T-helper 9 cell (primary cell): Measurements from ENCODE around the gene PRIM1.
"Not testable (repeated sequence)": the region's sequence is repeated elsewhere in the genome, so short reads cannot be mapped to it uniquely, and the experiment has no call there.

Experiments
- DNase-seq: peaks from one replicate; pipeline ENCODE4 v3.0.0-alpha.2; 2020
- total RNA-seq, 2 donors: gene quantifications; one replicate each; lab custom pipeline; 2026; lab: John Stamatoyannopoulos, UW

Gene PRIM1
- 8.7 to 15.9 reads per million in 2 donors for total RNA-seq

DNA sequence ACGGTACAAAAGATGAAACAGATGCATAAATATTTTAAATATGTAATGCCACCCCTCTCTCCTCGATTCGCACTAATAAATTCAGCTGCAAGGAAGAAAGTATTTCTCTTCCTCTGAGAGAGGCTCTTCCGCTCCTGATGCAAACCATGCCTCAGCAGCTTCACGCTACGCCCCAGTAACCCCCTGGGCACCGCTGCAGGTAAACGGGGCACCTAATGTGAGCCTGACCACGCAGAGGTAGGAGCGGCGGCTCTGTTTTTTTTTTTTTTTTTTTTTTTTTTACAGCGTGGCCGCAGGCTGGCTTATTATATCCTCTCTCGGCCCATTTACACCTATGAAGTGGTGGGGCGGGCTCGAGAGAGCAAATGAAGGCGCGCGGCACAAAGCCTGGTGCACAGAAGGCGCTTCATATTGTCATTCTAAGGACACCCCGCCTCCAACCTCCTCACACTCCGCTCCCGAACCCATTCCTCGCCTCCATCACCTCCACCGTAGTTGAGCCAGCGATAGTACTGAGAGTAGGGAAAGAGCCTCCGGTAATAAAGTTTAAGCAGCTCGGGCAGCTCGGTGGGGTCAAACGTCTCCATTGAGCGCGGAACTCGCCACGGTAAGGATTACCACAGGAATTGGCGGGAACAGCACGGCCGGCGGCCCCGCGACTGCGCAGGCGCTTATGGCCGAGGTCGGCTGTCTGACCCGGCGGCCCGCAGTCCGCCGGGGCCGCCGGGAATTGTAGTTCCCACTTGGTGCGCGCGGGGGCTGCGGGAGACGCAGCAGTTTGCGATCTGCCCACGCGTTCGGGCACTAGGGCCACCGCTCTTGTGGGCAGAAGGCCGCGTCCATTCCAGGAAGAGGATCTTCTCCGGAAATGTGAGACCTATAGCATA, at the start of gene PRIM1:
Gene PRIM1 (minus strand): TSS at position 612 of the 887 bp plus-strand sequence. CDS start 25 bp downstream, at position 587.
- peak; percentile 77 for DNase-seq

DNA sequence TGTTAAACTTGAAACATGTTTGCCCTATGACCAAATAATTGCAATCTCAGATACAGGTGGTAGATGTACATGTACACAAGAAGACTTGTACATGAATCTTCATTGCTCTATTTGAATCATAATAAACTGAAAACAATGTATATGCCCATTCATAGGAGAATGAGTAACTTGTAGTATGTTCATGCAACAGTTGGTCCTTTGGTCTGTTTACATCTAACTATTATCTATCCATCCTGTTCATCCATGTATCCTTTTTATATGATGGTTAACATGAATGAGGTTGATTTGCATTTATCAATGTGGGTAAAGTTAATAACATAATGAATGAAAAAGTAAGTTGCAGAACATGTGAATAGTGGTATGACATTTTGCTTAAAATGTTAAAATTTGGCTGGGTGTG, 48.1 kb upstream of the PRIM1 start:
- DNase-seq, result no peak

GRCh38 chr12:56799345-56799744, 47.2 kb upstream of the PRIM1 start:
- not testable (repeated sequence) for DNase-seq

- DNase-seq, result not testable (repeated sequence)
Observed at GRCh38 chr12:56795791-56796190, 43.7 kb upstream of the PRIM1 start.

DNA sequence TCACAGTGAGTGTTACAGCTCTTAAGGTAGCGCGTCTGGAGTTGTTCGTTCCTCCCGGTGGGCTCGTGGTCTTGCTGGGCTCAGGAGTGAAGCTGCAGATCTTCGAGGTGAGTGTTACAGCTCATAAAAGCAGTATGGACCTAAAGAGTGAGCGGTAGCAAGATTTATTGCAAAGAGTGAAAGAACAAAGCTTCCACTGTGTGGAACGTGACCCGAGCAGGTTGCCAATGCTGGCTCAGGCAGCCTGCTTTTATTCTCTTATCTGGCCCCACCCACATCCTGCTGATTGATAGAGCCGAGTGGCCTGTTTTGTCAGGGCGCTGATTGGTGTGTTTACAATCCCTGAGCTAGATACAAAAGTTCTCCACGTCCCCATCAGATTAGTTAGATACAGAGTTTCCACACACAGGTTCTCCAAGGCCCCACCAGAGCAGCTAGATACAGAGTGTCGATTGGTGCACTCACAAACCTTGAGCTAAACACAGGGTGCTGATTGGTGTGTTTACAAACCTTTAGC, 43.0 kb upstream of the PRIM1 start:
- DNase-seq, result not testable (repeated sequence)

GRCh38 chr12:56793124-56793523, 41.0 kb upstream of the PRIM1 start:
- not testable (repeated sequence) for DNase-seq

DNA sequence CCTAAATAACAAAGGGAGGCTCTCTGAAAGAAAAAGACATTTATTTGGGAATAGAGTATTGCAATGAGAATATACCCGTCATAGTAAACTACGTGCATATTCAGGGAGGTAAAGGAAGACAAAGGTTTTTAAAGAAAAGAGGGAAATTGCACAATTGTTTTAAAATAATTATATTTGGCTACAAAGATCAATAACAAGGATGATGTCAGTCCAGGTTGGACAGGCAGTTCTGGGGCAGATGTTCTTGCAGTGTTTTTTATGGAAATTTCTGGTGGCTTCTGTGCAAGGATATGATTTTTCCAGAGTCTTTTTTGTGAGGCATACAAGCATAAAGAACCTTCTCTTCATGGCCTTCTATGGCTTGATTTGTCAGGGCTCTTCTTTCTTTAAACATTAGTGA, 40.6 kb upstream of the PRIM1 start:
- DNase-seq, result no peak

DNA sequence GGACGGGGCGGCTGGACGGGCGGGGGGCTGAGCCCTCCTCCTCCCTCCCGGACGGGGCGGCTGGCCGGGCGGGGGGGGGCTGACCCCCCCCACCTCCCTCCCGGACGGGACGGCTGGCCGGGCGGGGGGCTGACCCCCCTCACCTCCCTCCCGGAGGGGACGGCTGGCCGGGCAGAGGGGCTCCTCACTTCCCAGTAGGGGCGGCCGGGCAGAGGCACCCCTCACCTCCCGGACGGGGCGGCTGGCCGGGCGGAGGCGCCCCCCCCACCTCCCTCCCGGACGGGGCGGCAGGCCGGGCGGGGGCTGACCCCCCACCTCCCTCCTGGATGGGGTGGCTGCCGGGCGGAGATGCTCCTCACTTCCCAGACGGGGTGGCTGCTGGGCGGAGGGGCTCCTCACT, 37.3 kb upstream of the PRIM1 start:
- DNase-seq, result not testable (repeated sequence)

GRCh38 chr12:56787498-56787897, 35.4 kb upstream of the PRIM1 start:
- no peak for DNase-seq

- DNase-seq, result no peak
Observed at GRCh38 chr12:56785874-56786273, 33.8 kb upstream of the PRIM1 start.

DNA sequence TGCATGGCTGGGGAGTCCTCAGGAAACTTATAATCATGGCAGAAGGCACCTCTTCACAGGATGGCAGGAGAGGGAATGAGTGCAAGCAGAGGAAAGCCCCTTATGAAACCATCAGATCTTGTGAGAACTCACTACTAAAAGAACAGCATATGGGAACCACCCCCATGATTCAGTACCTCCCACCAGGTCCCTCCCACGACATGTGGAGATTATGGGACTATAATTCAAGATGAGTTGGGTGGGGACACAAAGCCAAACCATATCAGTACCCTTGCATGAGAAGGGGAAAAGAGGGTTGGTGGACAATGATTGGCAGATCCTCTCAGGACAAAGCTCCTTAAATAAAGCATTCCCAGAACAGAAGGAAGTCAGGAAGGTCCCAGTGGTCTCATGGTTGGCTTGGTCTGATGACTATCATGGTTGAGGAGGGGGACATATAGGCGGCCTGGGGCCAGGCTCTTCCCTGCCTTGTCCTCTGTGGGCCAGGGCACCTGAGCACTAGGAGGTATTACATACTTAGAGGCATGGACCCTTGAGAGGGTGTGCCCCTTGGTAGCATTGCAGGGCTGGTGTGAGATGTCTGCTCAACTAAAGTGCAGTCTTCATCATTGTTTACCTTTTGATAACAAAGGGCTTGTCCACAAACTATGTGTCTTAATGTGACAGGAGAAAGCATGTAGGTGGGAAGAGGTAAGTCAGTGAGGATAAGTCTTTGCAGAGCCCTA, 33.2 kb upstream of the PRIM1 start:
- no peak for DNase-seq

DNA sequence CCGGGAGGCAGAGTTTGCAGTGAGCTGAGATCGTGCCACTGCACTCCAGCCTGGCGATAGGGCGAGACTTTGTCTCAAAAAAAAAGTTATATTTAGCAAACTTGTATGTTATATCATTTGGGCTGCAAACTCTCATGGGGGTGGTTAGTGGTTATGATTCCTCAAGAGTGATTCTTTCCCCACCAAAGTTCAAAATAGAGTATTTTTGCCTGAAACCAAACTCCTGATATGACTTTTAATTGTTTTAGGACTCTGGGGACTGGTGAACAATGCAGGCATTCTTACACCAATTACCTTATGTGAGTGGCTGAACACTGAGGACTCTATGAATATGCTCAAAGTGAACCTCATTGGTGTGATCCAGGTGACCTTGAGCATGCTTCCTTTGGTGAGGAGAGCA, 29.6 kb upstream of the PRIM1 start:
- DNase-seq, result no peak

DNA sequence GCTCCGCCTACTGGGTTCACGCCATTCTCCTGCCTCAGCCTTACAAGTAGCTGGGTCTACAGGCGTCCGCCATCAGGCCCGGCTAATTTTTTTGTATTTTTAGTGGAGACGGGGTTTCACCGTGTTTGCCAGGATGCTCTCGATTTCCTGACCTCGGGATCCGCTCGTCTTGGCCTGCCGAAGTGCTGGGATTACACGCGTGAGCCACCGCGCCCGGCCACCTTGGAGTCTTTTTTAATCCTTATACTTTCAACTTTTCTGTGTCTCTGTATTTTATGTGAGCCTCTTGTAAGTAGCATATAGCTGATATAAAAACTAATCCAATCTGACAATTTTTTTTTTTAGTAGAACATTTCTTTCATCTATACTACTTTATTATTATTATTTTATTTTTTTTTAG, 26.6 kb upstream of the PRIM1 start:
- no peak for DNase-seq

- DNase-seq, result no peak
Observed at GRCh38 chr12:56776654-56777053, 24.5 kb upstream of the PRIM1 start.

DNA sequence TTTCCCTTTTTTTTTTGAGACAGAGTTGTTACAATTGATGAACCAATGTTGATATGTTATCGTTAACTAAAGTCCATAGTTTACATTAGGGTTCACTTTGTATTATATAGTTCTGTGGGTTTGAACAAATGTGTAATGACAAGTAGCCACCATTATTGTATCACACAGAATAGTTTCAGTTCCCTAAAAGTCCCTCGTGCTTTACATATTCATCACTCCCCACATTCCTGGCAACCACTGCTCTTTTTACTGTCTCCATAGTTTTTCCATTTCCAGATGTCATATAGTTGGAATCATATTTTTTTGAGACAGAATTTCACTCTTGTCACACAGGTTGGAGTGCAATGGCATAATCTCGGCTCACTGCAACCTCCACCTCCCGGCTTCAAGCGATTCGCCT, 23.5 kb upstream of the PRIM1 start:
- DNase-seq, result no peak

DNA sequence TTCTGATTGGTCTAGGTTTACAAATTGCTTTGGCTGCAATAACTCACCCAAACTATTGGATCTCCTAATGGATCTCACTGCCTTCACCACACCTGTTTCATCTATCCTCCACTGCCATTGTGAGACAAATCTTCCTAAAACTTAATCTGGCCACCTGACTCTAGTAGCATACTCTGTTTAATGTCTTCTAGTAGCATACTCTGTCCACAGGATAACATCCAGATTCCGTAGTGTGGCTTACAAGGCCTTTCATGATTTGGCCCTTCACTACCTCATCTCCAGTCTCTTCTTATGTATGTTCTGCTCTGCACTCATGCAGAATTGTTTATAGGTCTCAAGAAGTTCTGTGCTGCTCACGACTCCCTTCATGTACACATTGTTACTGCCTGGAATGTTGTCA, 21.0 kb upstream of the PRIM1 start:
- DNase-seq, result no peak

GRCh38 chr12:56772625-56773024, 20.5 kb upstream of the PRIM1 start:
- no peak for DNase-seq

GRCh38 chr12:56769868-56770267, 17.7 kb upstream of the PRIM1 start:
- DNase-seq, result no peak

DNA sequence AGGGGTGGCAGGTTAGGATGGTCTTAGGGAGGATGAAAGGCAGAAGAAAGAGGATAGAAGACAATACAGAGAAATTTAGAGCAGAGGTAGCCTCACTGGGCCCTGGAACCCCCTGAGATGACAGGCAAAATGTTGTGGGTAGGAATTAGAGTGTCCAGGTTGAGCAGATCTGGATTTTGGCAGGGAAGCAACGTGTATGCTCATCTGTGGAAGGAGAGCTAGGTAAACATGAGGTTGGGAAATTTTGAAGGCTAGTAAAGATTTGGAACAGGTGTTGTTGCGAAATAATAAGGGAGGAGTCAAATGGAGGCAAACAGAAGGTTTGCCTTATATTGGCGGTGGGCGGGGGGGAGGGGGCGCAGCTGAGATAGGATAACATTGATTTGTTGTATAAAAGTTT, 16.3 kb upstream of the PRIM1 start:
- no peak for DNase-seq

DNA sequence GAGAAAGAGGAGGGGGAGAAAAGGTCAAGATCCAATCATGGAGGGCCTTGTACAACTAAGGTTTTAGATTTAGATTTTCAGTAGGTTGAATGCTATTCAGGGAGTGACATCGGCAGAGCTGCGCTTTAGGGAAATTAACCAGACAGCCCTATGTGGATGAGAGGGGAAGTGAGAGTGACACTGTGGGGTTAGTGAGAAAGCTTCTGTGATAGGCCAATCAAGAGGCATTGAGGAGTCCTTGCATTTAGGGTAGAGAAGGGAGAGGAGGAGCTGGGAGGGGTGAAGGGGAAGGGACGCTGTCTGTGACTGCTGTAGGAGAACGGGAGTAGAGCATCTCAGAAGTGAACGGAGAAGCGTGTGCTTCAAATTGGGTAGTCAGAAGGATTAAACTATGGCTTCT, 14.4 kb upstream of the PRIM1 start:
- no peak for DNase-seq

DNA sequence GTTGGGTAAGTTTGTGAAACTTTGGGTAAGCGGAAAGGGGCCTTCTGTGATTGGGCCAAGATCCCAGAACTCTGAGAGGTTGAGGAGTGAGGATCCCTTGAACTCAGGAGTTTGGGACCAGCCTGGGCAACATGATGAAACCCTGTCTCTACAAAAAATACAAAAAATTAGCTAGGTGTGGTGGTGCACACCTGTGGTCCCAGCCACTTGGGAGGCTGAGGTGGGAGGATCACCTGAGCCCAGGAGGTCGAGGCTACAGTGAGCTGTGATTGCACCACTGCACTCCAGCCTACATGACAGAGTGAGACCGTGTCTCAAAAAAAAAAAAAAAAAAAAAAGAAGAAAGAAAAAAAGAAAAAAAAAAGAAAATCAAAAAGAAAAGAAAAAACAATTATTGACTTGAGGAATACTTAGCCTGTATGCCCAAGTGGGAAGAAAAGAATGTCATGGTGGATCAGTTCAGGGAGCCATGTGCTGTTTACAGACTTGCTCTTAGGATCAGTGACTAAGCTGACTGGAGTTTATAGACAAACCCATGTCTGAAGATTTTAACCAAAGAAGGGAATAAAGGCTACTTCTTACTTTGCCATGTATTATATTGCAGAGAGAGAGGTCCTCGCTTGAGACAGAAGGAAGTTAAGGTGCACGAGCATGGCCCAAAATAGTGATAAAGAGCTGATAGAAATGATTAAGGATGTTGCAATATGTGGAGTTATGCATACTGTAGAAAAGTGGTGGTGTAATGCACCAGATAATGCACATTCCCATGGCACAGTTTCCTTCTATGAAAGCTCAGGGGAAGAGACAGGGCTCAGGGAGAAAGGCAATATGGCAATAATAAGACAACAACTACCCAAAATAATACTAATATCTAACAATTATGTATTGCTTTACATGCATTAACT, 11.9 kb upstream of the PRIM1 start:
- DNase-seq, result no peak

GRCh38 chr12:56761812-56762211, 9.7 kb upstream of the PRIM1 start:
- DNase-seq, result no peak

DNA sequence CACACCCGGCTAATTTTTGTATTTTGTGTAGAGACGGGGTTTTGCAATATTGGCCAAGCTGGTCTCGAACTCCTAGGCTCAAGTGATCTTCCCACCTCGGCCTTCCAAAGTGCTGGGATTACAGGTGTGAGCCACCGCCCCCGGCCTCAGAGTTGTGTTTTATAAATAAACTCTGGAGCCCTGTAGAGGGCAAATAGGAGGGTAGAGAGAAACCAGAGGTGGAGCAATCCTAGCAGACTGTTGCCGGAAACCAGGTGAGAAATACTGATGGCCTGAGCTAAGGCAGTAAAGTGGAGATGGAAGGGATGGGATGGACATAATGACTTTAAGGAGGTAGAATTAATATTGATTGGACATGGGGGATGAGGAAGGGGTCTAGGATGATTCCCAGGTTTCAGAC, 8.3 kb upstream of the PRIM1 start:
- no peak for DNase-seq
